NCI-H2107 (cell line): ENCODE results near the gene FGD2.
"Not testable (repeated sequence)": the region's sequence is repeated elsewhere in the genome, so short reads cannot be mapped to it uniquely, and the experiment has no call there.

Experiments used
- DNase-seq: peaks from one replicate; lab custom pipeline; 2025; lab: John Stamatoyannopoulos, UW

Gene FGD2

GRCh38 chr6:37058984-37059343, 53.5 kb downstream of the FGD2 start:
- DNase-seq, result not testable (repeated sequence)

- DNase-seq, result no peak
Observed at GRCh38 chr6:37059344-37060194, 54.1 kb downstream of the FGD2 start.

- no peak for DNase-seq
Observed at GRCh38 chr6:37060195-37060559, 54.7 kb downstream of the FGD2 start.

- no peak for DNase-seq
Observed at GRCh38 chr6:37061157-37061804, 55.8 kb downstream of the FGD2 start.

GRCh38 chr6:37062424-37062823, 57.0 kb downstream of the FGD2 start:
- no peak for DNase-seq

GRCh38 chr6:37068356-37069270, 63.2 kb downstream of the FGD2 start:
- no peak for DNase-seq

GRCh38 chr6:37069639-37070038, 64.2 kb downstream of the FGD2 start:
- DNase-seq, result no peak

GRCh38 chr6:37072526-37072925, 67.1 kb downstream of the FGD2 start:
- no peak for DNase-seq

- DNase-seq, result no peak
Observed at GRCh38 chr6:37074053-37074827, 68.8 kb downstream of the FGD2 start.

- DNase-seq, result no peak
Observed at GRCh38 chr6:37077191-37077904, 71.9 kb downstream of the FGD2 start.

- DNase-seq, result no peak
Observed at GRCh38 chr6:37077905-37078296, 72.4 kb downstream of the FGD2 start.
